Panc1 (cell line): ENCODE data around the gene C1orf232. TPM values are rescaled to one million over a fixed set of nuclear protein-coding genes. Genes with fewer than 3 reads are reported as not detected.

Source experiments
- ATAC-seq: fragments of 200-7000 bp; cut with Tn5 transposase; 2 replicates; pipeline ENCODE4 v1.9.1; 2020; ENCODE audit warnings: mild to moderate bottlenecking, moderate library complexity
- BruUV-seq: library from RNA; stranded (reverse); fragments of 400-500 nt; replicated peaks from 2 replicates; lab custom pipeline; 2021; lab: Mats Ljungman, UMichigan
- CTCF ChIA-PET: fragments of 300-600 bp; sonication (Branson Sonifier 250); formaldehyde crosslinking; loops from one replicate; lab custom pipeline; 2022; ENCODE audit warnings: antibody characterized with exemption; lab: Charles Lee
- POLR2A ChIA-PET: fragments of 300-600 bp; sonication (Branson Sonifier 250); formaldehyde crosslinking; loops from one replicate; lab custom pipeline; 2022; ENCODE audit warnings: antibody characterized with exemption; lab: Charles Lee
- DNase-seq: peaks from one replicate; pipeline ENCODE4 v3.0.0-alpha.2; 2010; ENCODE audit warnings: low read depth, low spot score
- H3K27ac ChIP-seq: 2 replicates; pipeline ENCODE4 v1.5.1; 2011; ENCODE audit warnings: mild to moderate bottlenecking, low read length, inconsistent platforms
- H3K27me3 ChIP-seq: fragments of 200-500 bp; sonication (Bioruptor generic); 2 replicates; pipeline ENCODE4 v1.6.0; 2014; ENCODE audit warnings: low read length, inconsistent platforms; ENCODE audit not compliant: control insufficient read depth, insufficient read depth
- H3K36me3 ChIP-seq: fragments of 200-500 bp; sonication (Bioruptor generic); 2 replicates; pipeline ENCODE4 v1.5.1; 2014; ENCODE audit warnings: inconsistent platforms, mild to moderate bottlenecking, low read length, moderate library complexity; ENCODE audit not compliant: control insufficient read depth, insufficient read depth
- H3K4me1 ChIP-seq: 2 replicates; pipeline ENCODE4 v1.5.1; 2011; ENCODE audit warnings: inconsistent platforms, mild to moderate bottlenecking, low read length, moderate library complexity; ENCODE audit not compliant: control insufficient read depth, insufficient read depth
- H3K4me3 ChIP-seq, 2 experiments: 2 replicates each; pipeline ENCODE4 v1.5.1; 2011 to 2012; ENCODE audit warnings: low read depth in 2 of 2, low read length in 2 of 2, mild to moderate bottlenecking in 2 of 2, inconsistent platforms in 1 of 2, moderate library complexity in 1 of 2
- H3K9me3 ChIP-seq: fragments of 200-500 bp; sonication (Bioruptor generic); 2 replicates; pipeline ENCODE4 v1.5.1; 2014; ENCODE audit warnings: low read depth, mild to moderate bottlenecking, inconsistent platforms, low read length, moderate library complexity; ENCODE audit not compliant: control insufficient read depth, insufficient read depth
- CTCF ChIP-seq: fragments of 450-650 bp; IDR thresholded peaks from 2 replicates; pipeline ENCODE4 v1.5.1; 2017; ENCODE audit warnings: mild to moderate bottlenecking
- POLR2AphosphoS5 ChIP-seq: IDR thresholded peaks from 2 replicates; pipeline ENCODE4 v1.6.1; 2012; ENCODE audit warnings: mild to moderate bottlenecking, low read depth, low read length, moderate library complexity
- REST ChIP-seq, 2 experiments: IDR thresholded peaks; 2 replicates each; pipeline ENCODE4 v1.6.1; 2011 to 2012; ENCODE audit warnings: low read depth in 2 of 2, control low read depth in 1 of 2, low read length in 1 of 2, mild to moderate bottlenecking in 1 of 2, moderate library complexity in 1 of 2; ENCODE audit not compliant: insufficient read depth in 1 of 2
- SIN3A ChIP-seq: IDR thresholded peaks from 2 replicates; pipeline ENCODE4 v1.6.1; 2012; ENCODE audit warnings: low read depth, mild to moderate bottlenecking, low read length, moderate library complexity, borderline replicate concordance; ENCODE audit not compliant: insufficient read depth
- TCF7L2 ChIP-seq: IDR thresholded peaks from 2 replicates; pipeline ENCODE4 v1.6.1; 2011; ENCODE audit warnings: mild to moderate bottlenecking, low read depth, low read length, inconsistent platforms
- in situ Hi-C: cut with HindIII; loops from 2 replicates; pipeline ENCODE4 v1.10.0; 2016; ENCODE audit warnings: low sequenced_read_pairs, low pct_unique_long_range_greater_than_20kb
- intact Hi-C: fragments of 100-400 bp; cut with micrococcal nuclease; formaldehyde crosslinking; loops from one replicate; pipeline ENCODE4 v1.10.0; 2022; ENCODE audit not compliant: unreplicated experiment
- total RNA-seq: library from RNA; stranded (reverse); gene quantifications from one replicate; pipeline ENCODE4 v1.2.1, GENCODE V29; 2021; ENCODE audit not compliant: unreplicated experiment

Gene C1orf232
- total RNA-seq, 1 experiment from 2014 or later: not detected

- BruUV-seq: TSS peak; percentile 31
- Histone ChIP-seq H3K27me3 (no peaks in the 10 kb centered on the region), H3K36me3 (no peaks in the 10 kb centered on the region), H3K4me3 (no peak overlapping the region), H3K4me1 (peaks cover 36% of the 10 kb centered on the region), H3K27ac (peak overlapping the region; percentile 54), H3K9me3 (no peaks in the 10 kb centered on the region)
- CTCF ChIA-PET: no interaction called here
- TF ChIP-seq SIN3A: no peak
- no peak for TF ChIP-seq TCF7L2
- TF ChIP-seq CTCF: no peak
- no peak for TF ChIP-seq REST (IDR thresholded peaks at IDR 0.05; ENCODE audit: insufficient read depth in 1 of 2, low read depth in 2 of 2, low read length in 1 of 2)
- no peak for TF ChIP-seq POLR2AphosphoS5
- in situ Hi-C loops: no loop called here
- POLR2A ChIA-PET: interaction anchor here (0.7 kb wide), 1 partner anchor 15 kb away, joined by 3 read pairs; no protein-coding TSS in a partner anchor
- intact Hi-C loops: no loop called here
- ATAC-seq: no peak
- DNase-seq: no peak
These were observed 44.1 kb downstream of the C1orf232 start for GRCh38 chr1:26124418-26125331.

GRCh38 chr1:26122988-26123973 is 45.5 kb downstream of the C1orf232 start:
- ChIA-PET CTCF (interaction anchor here (0.6 to 1.6 kb wide), 3 partner anchors 7 to 142 kb away, joined by 3 to 6 read pairs (median 3); no protein-coding TSS in a partner anchor), POLR2A (interaction anchor here (0.5 to 0.6 kb wide), 4 partner anchors 20 to 254 kb away, joined by 3 to 6 read pairs (median 4); no protein-coding TSS in a partner anchor)
- peak; percentile 93 for DNase-seq
- peak; percentile 86 for ATAC-seq
- no peak overlapping the region for H3K4me3 ChIP-seq
- no peaks in the 10 kb centered on the region for H3K36me3 ChIP-seq
- intact Hi-C loops (no loop called here), in situ Hi-C loops (no loop called here)
- H3K27ac ChIP-seq: peak overlapping the region; percentile 79
- peaks cover 36% of the 10 kb centered on the region for H3K4me1 ChIP-seq
- H3K9me3 ChIP-seq: no peaks in the 10 kb centered on the region
- no peaks in the 10 kb centered on the region for H3K27me3 ChIP-seq
- BruUV-seq: no TSS peak
- TF ChIP-seq CTCF (no peak), TCF7L2 (no peak), SIN3A (no peak), REST (IDR thresholded peaks at IDR 0.05; ENCODE audit: insufficient read depth in 1 of 2, low read depth in 2 of 2, low read length in 1 of 2) (no peak), POLR2AphosphoS5 (no peak)
